SK-N-SH treated with all-trans-retinoic acid at 6 μM for 48 hours (cell line): ENCODE measurements around the gene TPO.

ENCODE experiments used
- CSDC2 ChIP-seq: fragments of 250-450 bp; sonication (Bioruptor Pico); IDR thresholded peaks from 2 replicates; pipeline ENCODE4 v1.5.0; 2020; ENCODE audit warnings: mild to moderate bottlenecking, moderate library complexity
- TSHZ2 ChIP-seq: fragments of 250-450 bp; sonication (Bioruptor Pico); IDR thresholded peaks from 2 replicates; pipeline ENCODE4 v1.5.0; 2020; ENCODE audit warnings: mild to moderate bottlenecking, moderate library complexity
- ZFP30 ChIP-seq: fragments of 450-650 bp; formaldehyde crosslinking; IDR thresholded peaks from 2 replicates; pipeline ENCODE4 v1.5.0; 2022; ENCODE audit warnings: mild to moderate bottlenecking, moderate library complexity

GRCh38 chr2:1590596-1591460 is 177.6 kb downstream of the TPO start:
- TF ChIP-seq TSHZ2 (0 out of 2 replicates have a peak, but pooled peaks have one; percentile 8), ZFP30 (no peak), CSDC2 (CRISPR knock-in tag) (no peak)
